HCT116 (cell line): Measurements from ENCODE around the gene PHYHIPL. TPM values are rescaled to one million over a fixed set of nuclear protein-coding genes. Genes with fewer than 3 reads are reported as not detected.

ENCODE experiments used
- ATAC-seq: fragments of 200-7000 bp; cut with Tn5 transposase; 2 replicates; pipeline ENCODE4 v1.9.1; 2020; ENCODE audit warnings: mild to moderate bottlenecking, moderate library complexity
- BruUV-seq: library from RNA; stranded (reverse); fragments of 400-500 nt; replicated peaks from 2 replicates; lab custom pipeline; 2021; lab: Mats Ljungman, UMichigan
- CTCF ChIA-PET: fragments of 300-600 bp; sonication (Branson Sonifier 250); formaldehyde crosslinking; loops from one replicate; lab custom pipeline; 2021; ENCODE audit warnings: antibody characterized with exemption; lab: Charles Lee
- POLR2A ChIA-PET: fragments of 300-600, 350-600 bp; sonication (Branson Sonifier 250); formaldehyde crosslinking; loops from one replicate; lab custom pipeline; 2021; ENCODE audit warnings: antibody characterized with exemption; lab: Charles Lee
- RAD21 ChIA-PET, 2 experiments: fragments of 300-600 bp; sonication (Branson Sonifier 250); formaldehyde crosslinking; loops; one replicate each; lab custom pipeline; 2023; ENCODE audit warnings: low total read pairs in 2 of 2; ENCODE audit not compliant: uncharacterized antibody in 2 of 2, unreplicated experiment in 2 of 2, low non-redundant PET in 1 of 2; lab: Charles Lee
- DNase-seq: peaks from one replicate; pipeline ENCODE4 v3.0.0-alpha.2; 2010; ENCODE audit warnings: low read depth, low spot score
- H2AFZ ChIP-seq: fragments of 200-600 bp; shearing (Covaris generic), sonication (generic); 2 replicates; pipeline ENCODE4 v1.6.1; 2017; ENCODE audit warnings: low read depth, mixed run types, mixed read lengths, antibody characterized with exemption, low read length; ENCODE audit not compliant: poor library complexity, severe bottlenecking
- H3K27ac ChIP-seq: 2 replicates; pipeline ENCODE4 v1.5.1; 2012; ENCODE audit warnings: low read depth, low read length
- H3K27me3 ChIP-seq: fragments of 200-600 bp; sonication (generic); 2 replicates; pipeline ENCODE4 v1.6.1; 2016; ENCODE audit warnings: mixed run types, low read length, mixed read lengths; ENCODE audit not compliant: insufficient read depth
- H3K36me3 ChIP-seq, 2 experiments: fragments of 200-500 bp in 1 of 2; fragments of 200-600 bp in 1 of 2; sonication (Bioruptor generic) in 1 of 2; sonication (generic) in 1 of 2; 2 replicates each; pipeline versions ENCODE4 v1.5.1 to v1.6.1; 2014 to 2016; ENCODE audit warnings: low read length in 2 of 2, inconsistent platforms in 1 of 2, mixed read lengths in 1 of 2, mixed run types in 1 of 2; ENCODE audit not compliant: insufficient read depth in 2 of 2, control insufficient read depth in 1 of 2
- H3K4me1 ChIP-seq, 2 experiments: fragments of 200-600 bp in 1 of 2; sonication (generic) in 1 of 2; 2 replicates each; pipeline versions ENCODE4 v1.5.1 to v1.6.1; 2012 to 2017; ENCODE audit warnings: low read length in 2 of 2, inconsistent platforms in 1 of 2, mild to moderate bottlenecking in 1 of 2, mixed read lengths in 1 of 2, mixed run types in 1 of 2, moderate library complexity in 1 of 2; ENCODE audit not compliant: insufficient read depth in 2 of 2, control insufficient read depth in 1 of 2
- H3K4me2 ChIP-seq: fragments of 200-600 bp; sonication (generic); 2 replicates; pipeline ENCODE4 v1.6.1; 2017; ENCODE audit warnings: mixed run types, low read length, mixed read lengths
- H3K4me3 ChIP-seq, 2 experiments: fragments of 200-600 bp in 1 of 2; sonication (generic) in 1 of 2; replicated peaks in 1 of 2; 2 replicates each; pipeline ENCODE4 v1.5.1; 2011 to 2016; ENCODE audit warnings: low read length in 2 of 2, control low read depth in 1 of 2, low read depth in 1 of 2, mild to moderate bottlenecking in 1 of 2, mixed read lengths in 1 of 2, mixed run types in 1 of 2
- H3K79me2 ChIP-seq: fragments of 200-600 bp; sonication (generic); 2 replicates; pipeline ENCODE4 v1.6.1; 2017; ENCODE audit warnings: mild to moderate bottlenecking, mixed run types, low read length, moderate library complexity, mixed read lengths; ENCODE audit not compliant: insufficient read depth
- H3K9ac ChIP-seq: fragments of 200-600 bp; sonication (generic); 2 replicates; pipeline ENCODE4 v1.6.1; 2016; ENCODE audit warnings: low read length, mixed read lengths
- H3K9me2 ChIP-seq: fragments of 200-600 bp; sonication (generic), shearing (Covaris generic); 2 replicates; pipeline ENCODE4 v1.6.1; 2017; ENCODE audit warnings: mixed run types, mild to moderate bottlenecking, moderate library complexity; ENCODE audit not compliant: insufficient read depth
- H3K9me3 ChIP-seq, 2 experiments: fragments of 200-500 bp in 1 of 2; fragments of 200-600 bp in 1 of 2; sonication (Bioruptor generic) in 1 of 2; sonication (generic) in 1 of 2; 2 replicates each; pipeline ENCODE4 v1.6.1; 2014 to 2017; ENCODE audit warnings: low read length in 2 of 2, mixed read lengths in 2 of 2, inconsistent platforms in 1 of 2, low read depth in 1 of 2, mild to moderate bottlenecking in 1 of 2, mixed run types in 1 of 2, moderate library complexity in 1 of 2; ENCODE audit not compliant: control insufficient read depth in 1 of 2, insufficient read depth in 1 of 2
- H4K20me1 ChIP-seq: fragments of 200-600 bp; sonication (generic), shearing (Covaris generic); 2 replicates; pipeline ENCODE4 v1.6.1; 2017; ENCODE audit warnings: mixed run types, mild to moderate bottlenecking, moderate library complexity; ENCODE audit not compliant: insufficient read depth
- CBX3 ChIP-seq: IDR thresholded peaks from 2 replicates; pipeline ENCODE4 v1.6.1; 2012; ENCODE audit warnings: low read depth
- CTCF ChIP-seq, 3 experiments: fragments of 200-600 bp in 1 of 3; sonication (generic) in 1 of 3; IDR thresholded peaks in 2 of 3; conservative IDR thresholded peaks in 1 of 3; 2 replicates each; pipeline ENCODE4 v1.5.1; 2012 to 2017; ENCODE audit warnings: low read depth in 2 of 3, low read length in 2 of 3, antibody characterized with exemption in 1 of 3, borderline replicate concordance in 1 of 3, control low read depth in 1 of 3, mild to moderate bottlenecking in 1 of 3, mixed read lengths in 1 of 3, mixed run types in 1 of 3, moderate library complexity in 1 of 3; ENCODE audit not compliant: insufficient read depth in 1 of 3
- EGR1 ChIP-seq: IDR thresholded peaks from 2 replicates; pipeline ENCODE4 v1.6.1; 2012; ENCODE audit warnings: low read depth
- ELF1 ChIP-seq: IDR thresholded peaks from 2 replicates; pipeline ENCODE4 v1.6.1; 2012; ENCODE audit warnings: low read depth, borderline replicate concordance
- EZH2 ChIP-seq: fragments of 200-600 bp; sonication (generic); IDR thresholded peaks from 2 replicates; pipeline ENCODE4 v1.6.1; 2017; ENCODE audit warnings: antibody characterized with exemption, mixed run types
- EZH2phosphoT487 ChIP-seq: fragments of 200-600 bp; IDR thresholded peaks from 2 replicates; pipeline ENCODE4 v1.6.1; 2018; ENCODE audit warnings: antibody characterized with exemption, borderline replicate concordance
- FOSL1 ChIP-seq: IDR thresholded peaks from 2 replicates; pipeline ENCODE4 v1.6.1; 2012; ENCODE audit warnings: low read depth
- JUND ChIP-seq: IDR thresholded peaks from 2 replicates; pipeline ENCODE4 v1.6.1; 2012
- MAX ChIP-seq: IDR thresholded peaks from 2 replicates; pipeline ENCODE4 v1.6.1; 2012
- POLR2A ChIP-seq: IDR thresholded peaks from 2 replicates; pipeline ENCODE4 v1.7.0; 2011; ENCODE audit warnings: borderline replicate concordance; ENCODE audit not compliant: insufficient read depth, insufficient read length; ENCODE audit errors: extremely low read depth
- POLR2AphosphoS5 ChIP-seq: IDR thresholded peaks from 2 replicates; pipeline ENCODE4 v1.6.1; 2011; ENCODE audit warnings: mild to moderate bottlenecking, low read depth, low read length, moderate library complexity
- RAD21 ChIP-seq: IDR thresholded peaks from 2 replicates; pipeline ENCODE4 v1.6.1; 2012; ENCODE audit warnings: low read depth, mild to moderate bottlenecking
- SIN3A ChIP-seq: IDR thresholded peaks from 2 replicates; pipeline ENCODE4 v1.6.1; 2012; ENCODE audit warnings: low read depth
- SP1 ChIP-seq: IDR thresholded peaks from 2 replicates; pipeline ENCODE4 v1.6.1; 2012; ENCODE audit warnings: low read depth
- SRF ChIP-seq: IDR thresholded peaks from 2 replicates; pipeline ENCODE4 v1.6.1; 2012; ENCODE audit warnings: low read depth
- TCF7L2 ChIP-seq: IDR thresholded peaks from 2 replicates; pipeline ENCODE4 v1.7.0; 2011; ENCODE audit warnings: borderline replicate concordance, inconsistent platforms; ENCODE audit not compliant: insufficient read depth, insufficient read length; ENCODE audit errors: extremely low read depth
- YY1 ChIP-seq: IDR thresholded peaks from 2 replicates; pipeline ENCODE4 v1.6.1; 2011; ENCODE audit warnings: low read length, low read depth, moderate library complexity, mild to moderate bottlenecking; ENCODE audit not compliant: insufficient replicate concordance; ENCODE audit errors: extremely low read depth
- ZFX ChIP-seq: fragments of 450-650 bp; IDR thresholded peaks from 2 replicates; pipeline ENCODE4 v1.6.1; 2017
- ZNF274 ChIP-seq: fragments of 200-500 bp; sonication (Bioruptor generic); IDR thresholded peaks from 2 replicates; pipeline ENCODE4 v1.6.1; 2014; ENCODE audit warnings: mild to moderate bottlenecking, low read depth, low read length, inconsistent platforms
- intact Hi-C: fragments of 100-400 bp; cut with micrococcal nuclease; formaldehyde crosslinking; loops from 2 replicates; pipeline ENCODE4 v1.10.0; 2022
- total RNA-seq: library from RNA; stranded (reverse); gene quantifications from one replicate; pipeline ENCODE4 v1.2.1, GENCODE V29; 2021; ENCODE audit not compliant: unreplicated experiment
- TF ChIP-seq, protein P1 (sequence below): IDR thresholded peaks from 2 replicates; pipeline ENCODE4 v1.6.1; 2011; ENCODE audit warnings: mild to moderate bottlenecking, low read length, moderate library complexity; ENCODE audit not compliant: insufficient replicate concordance; ENCODE audit errors: extremely low read depth
- TF ChIP-seq, protein P2 (sequence below): IDR thresholded peaks from 2 replicates; pipeline ENCODE4 v1.6.1; 2012; ENCODE audit warnings: low read depth

The PHYHIPL gene
- total RNA-seq, 1 experiment from 2014 or later, result not detected

DNA sequence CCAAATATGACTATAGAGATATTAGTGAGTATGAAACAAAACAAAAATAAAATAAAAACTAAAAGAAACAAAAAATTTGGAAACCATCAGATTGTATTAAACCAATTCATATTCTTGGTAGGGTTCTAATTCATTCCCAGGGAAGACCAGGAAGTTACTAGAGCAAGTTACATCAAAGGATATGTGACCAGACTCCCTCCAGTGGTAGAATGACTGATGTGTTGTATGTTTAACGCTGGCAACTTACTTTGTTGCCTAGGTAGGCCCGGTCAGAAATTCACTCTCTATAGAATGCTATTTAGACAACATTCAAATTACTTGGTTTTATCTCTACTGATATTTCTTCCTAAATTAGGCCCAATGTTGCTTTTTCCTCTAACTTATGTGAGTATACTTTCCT is 5.2 kb downstream of the PHYHIPL start:
- ChIA-PET CTCF (interaction anchor here (1.0 kb wide), 1 partner anchor 362 kb away, joined by 3 read pairs; no protein-coding TSS in a partner anchor), POLR2A (interaction anchor here (0.8 kb wide), 1 partner anchor 171 kb away, joined by 3 read pairs; no protein-coding TSS in a partner anchor), RAD21 (no interaction called here)
- Histone ChIP-seq H3K36me3 (no peaks in the 10 kb centered on the region), H2AFZ (no peak overlapping the region), H3K9me3 (no peaks in the 10 kb centered on the region), H4K20me1 (no peaks in the 10 kb centered on the region; the same call in 1 of the 2 replicates), H3K4me3 (no peak overlapping the region), H3K9me2 (no peaks in the 10 kb centered on the region), H3K4me1 (no peaks in the 10 kb centered on the region), H3K27ac (no peak overlapping the region), H3K4me2 (no peak overlapping the region), H3K9ac (no peak overlapping the region), H3K79me2 (no peaks in the 10 kb centered on the region), H3K27me3 (no peaks in the 10 kb centered on the region)
- ATAC-seq, result peak; percentile 91
- DNase-seq, result peak; percentile 50
- intact Hi-C loops, result loop anchor here (1.0 kb wide), 2 partner anchors 229 to 399 kb away; no protein-coding TSS in a partner anchor
- no TSS peak for BruUV-seq
- TF ChIP-seq CBX3 (peak; percentile 23; the same call in 1 of the 2 replicates), SRF (no peak), FOSL1 (no peak), ZNF274 (no peak), ZFX (no peak), EGR1 (no peak), EZH2phosphoT487 (no peak), SIN3A (no peak), POLR2AphosphoS5 (no peak), CTCF (IDR thresholded peaks at IDR 0.05 in 2 of 3, conservative IDR thresholded peaks at IDR 0.05 in 1 of 3; ENCODE audit: borderline replicate concordance in 1 of 3, insufficient read depth in 1 of 3, low read depth in 2 of 3, low read length in 2 of 3) (peak; percentile 46 to 69 (median 55); a peak in 5 of 6 replicates), EZH2 (no peak), MAX (no peak), YY1 (no peak), SP1 (no peak), ELF1 (peak; percentile 33), POLR2A (no peak), RAD21 (peak; percentile 69), TCF7L2 (peak; percentile 82), JUND (no peak)
- TF ChIP-seq, protein P1, sequence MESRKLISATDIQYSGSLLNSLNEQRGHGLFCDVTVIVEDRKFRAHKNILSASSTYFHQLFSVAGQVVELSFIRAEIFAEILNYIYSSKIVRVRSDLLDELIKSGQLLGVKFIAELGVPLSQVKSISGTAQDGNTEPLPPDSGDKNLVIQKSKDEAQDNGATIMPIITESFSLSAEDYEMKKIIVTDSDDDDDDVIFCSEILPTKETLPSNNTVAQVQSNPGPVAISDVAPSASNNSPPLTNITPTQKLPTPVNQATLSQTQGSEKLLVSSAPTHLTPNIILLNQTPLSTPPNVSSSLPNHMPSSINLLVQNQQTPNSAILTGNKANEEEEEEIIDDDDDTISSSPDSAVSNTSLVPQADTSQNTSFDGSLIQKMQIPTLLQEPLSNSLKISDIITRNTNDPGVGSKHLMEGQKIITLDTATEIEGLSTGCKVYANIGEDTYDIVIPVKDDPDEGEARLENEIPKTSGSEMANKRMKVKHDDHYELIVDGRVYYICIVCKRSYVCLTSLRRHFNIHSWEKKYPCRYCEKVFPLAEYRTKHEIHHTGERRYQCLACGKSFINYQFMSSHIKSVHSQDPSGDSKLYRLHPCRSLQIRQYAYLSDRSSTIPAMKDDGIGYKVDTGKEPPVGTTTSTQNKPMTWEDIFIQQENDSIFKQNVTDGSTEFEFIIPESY, result no peak
- TF ChIP-seq, protein P2, sequence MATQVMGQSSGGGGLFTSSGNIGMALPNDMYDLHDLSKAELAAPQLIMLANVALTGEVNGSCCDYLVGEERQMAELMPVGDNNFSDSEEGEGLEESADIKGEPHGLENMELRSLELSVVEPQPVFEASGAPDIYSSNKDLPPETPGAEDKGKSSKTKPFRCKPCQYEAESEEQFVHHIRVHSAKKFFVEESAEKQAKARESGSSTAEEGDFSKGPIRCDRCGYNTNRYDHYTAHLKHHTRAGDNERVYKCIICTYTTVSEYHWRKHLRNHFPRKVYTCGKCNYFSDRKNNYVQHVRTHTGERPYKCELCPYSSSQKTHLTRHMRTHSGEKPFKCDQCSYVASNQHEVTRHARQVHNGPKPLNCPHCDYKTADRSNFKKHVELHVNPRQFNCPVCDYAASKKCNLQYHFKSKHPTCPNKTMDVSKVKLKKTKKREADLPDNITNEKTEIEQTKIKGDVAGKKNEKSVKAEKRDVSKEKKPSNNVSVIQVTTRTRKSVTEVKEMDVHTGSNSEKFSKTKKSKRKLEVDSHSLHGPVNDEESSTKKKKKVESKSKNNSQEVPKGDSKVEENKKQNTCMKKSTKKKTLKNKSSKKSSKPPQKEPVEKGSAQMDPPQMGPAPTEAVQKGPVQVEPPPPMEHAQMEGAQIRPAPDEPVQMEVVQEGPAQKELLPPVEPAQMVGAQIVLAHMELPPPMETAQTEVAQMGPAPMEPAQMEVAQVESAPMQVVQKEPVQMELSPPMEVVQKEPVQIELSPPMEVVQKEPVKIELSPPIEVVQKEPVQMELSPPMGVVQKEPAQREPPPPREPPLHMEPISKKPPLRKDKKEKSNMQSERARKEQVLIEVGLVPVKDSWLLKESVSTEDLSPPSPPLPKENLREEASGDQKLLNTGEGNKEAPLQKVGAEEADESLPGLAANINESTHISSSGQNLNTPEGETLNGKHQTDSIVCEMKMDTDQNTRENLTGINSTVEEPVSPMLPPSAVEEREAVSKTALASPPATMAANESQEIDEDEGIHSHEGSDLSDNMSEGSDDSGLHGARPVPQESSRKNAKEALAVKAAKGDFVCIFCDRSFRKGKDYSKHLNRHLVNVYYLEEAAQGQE, result no peak
